Gastrocnemius medialis (tissue), 4 donors: ENCODE measurements around the gene FAM236A. TPM values are rescaled to one million over a fixed set of nuclear protein-coding genes. Genes with fewer than 3 reads are reported as not detected.
"Not testable (repeated sequence)": the region's sequence is repeated elsewhere in the genome, so short reads cannot be mapped to it uniquely, and the experiment has no call there.

ENCODE experiments used
- ATAC-seq, 2 donors: fragments of 150-250 bp; one replicate each; pipeline ENCODE4 v1.9.1; 2016
- DNase-seq, 2 donors: peaks; one replicate each; pipeline ENCODE4 v3.0.0-alpha.2; 2019
- H3K27ac ChIP-seq, 4 donors: fragments of 200-600 bp; sonication (generic); 1 replicate in 1 of 4; 2 replicates in 3 of 4; pipeline ENCODE4 v1.5.1; 2016 to 2018; ENCODE audit warnings: mild to moderate bottlenecking in 2 of 4, moderate library complexity in 1 of 4
- H3K27me3 ChIP-seq, 3 donors: fragments of 200-600 bp; sonication (generic) in 2 of 3; 1 replicate in 1 of 3; 2 replicates in 2 of 3; pipeline versions ENCODE4 v1.5.1 to v1.6.0; 2016 to 2019; ENCODE audit warnings: mild to moderate bottlenecking in 1 of 3, moderate library complexity in 1 of 3
- H3K36me3 ChIP-seq, 2 donors: fragments of 200-600 bp; sonication (generic) in 1 of 2; one replicate each; pipeline ENCODE4 v1.5.1; 2017 to 2018
- H3K4me1 ChIP-seq, 2 donors: fragments of 200-600 bp; sonication (generic) in 1 of 2; one replicate each; pipeline ENCODE4 v1.5.1; 2016 to 2017; ENCODE audit warnings: mild to moderate bottlenecking in 2 of 2
- H3K4me3 ChIP-seq, 4 donors: fragments of 200-600 bp; sonication (generic) in 3 of 4; 1 replicate in 1 of 4; 2 replicates in 3 of 4; pipeline ENCODE4 v1.5.1; 2016 to 2019; ENCODE audit warnings: mild to moderate bottlenecking in 2 of 4
- H3K9me3 ChIP-seq, 3 donors: fragments of 200-600 bp; sonication (generic) in 2 of 3; 1 replicate in 1 of 3; 2 replicates in 2 of 3; pipeline ENCODE4 v1.5.1; 2016 to 2019
- in situ Hi-C, 4 donors: fragments of 200-750 bp; cut with MboI; loops; one replicate each; pipeline versions ENCODE4 v1.15.0 to v1.8.0; 2017; ENCODE audit warnings: low sequenced_read_pairs in 4 of 4
- intact Hi-C: fragments of 100-400 bp; cut with DNase I; formaldehyde crosslinking; loops from one replicate; pipeline ENCODE4 v1.15.1; 2023; ENCODE audit warnings: low total_unique reads
- total RNA-seq, 4 donors: library from RNA; depleted of rRNA; stranded (reverse); fragments of >200 nt; gene quantifications; one replicate each; pipeline versions ENCODE4 v1.1.0 to v1.2.3, GENCODE V29; 2016

Gene FAM236A
- not detected for total RNA-seq

DNA sequence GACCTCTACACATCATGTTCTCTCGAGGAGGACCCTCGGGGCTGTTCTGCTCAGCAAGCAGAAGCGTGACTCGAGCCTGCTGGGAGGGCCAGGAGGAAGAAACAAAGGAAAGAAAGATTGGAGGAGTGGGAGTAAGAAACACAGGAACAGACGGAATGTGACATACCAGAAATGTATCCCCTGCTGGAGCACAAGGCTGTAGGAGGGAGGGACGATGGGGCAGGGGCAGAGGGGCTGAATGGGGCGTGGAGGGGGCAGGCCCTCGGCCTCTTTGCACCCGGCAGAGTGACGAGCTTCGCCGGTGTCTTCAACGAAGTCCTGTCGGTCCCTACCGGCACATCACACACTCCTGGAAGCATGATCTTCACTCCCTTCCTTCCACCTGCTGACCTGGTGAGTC, at the start of gene FAM236A:
Gene FAM236A, plus strand, starts transcription at position 301 of the 400 bp plus-strand sequence. Its CDS starts 57 bp downstream, at position 358.
- H3K9me3 ChIP-seq, H3K4me1 ChIP-seq, H3K27ac ChIP-seq, H3K36me3 ChIP-seq, H3K27me3 ChIP-seq, ATAC-seq, in situ Hi-C loops, DNase-seq, intact Hi-C loops, H3K4me3 ChIP-seq: not testable (repeated sequence)

DNA sequence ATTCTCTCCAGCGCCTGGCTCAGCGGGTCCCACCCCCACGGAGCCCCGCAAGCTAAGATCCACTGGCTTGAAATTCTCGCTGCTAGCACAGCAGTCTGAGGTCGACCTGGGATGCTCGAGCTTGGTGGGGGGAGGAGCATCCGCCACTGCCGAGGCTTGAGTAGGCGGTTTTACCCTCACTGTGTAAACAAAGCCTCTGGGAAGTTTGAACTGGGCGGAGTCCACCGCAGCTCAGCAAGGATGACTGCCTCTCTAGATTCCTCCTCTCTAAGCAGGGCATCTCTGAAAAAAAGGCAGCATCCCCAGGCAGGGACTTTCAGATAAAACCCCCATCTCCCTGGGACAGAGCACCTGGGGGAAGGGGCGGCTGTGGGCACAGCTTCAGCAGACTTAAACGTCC, 48.3 kb upstream of the FAM236A start:
- ATAC-seq, H3K27me3 ChIP-seq, in situ Hi-C loops, H3K36me3 ChIP-seq, H3K4me3 ChIP-seq, DNase-seq, intact Hi-C loops, H3K4me1 ChIP-seq, H3K27ac ChIP-seq, H3K9me3 ChIP-seq: not testable (repeated sequence)

GRCh38 chrX:72912315-72912714, 25.7 kb upstream of the FAM236A start, which contains the start of gene FAM236C:
Gene FAM236C, plus strand, starts transcription at chrX:72912615. Its CDS starts 100 bp downstream, at chrX:72912715.
- H3K36me3 ChIP-seq, H3K9me3 ChIP-seq, H3K4me1 ChIP-seq, DNase-seq, H3K27me3 ChIP-seq, ATAC-seq, H3K4me3 ChIP-seq, in situ Hi-C loops, H3K27ac ChIP-seq, intact Hi-C loops: not testable (repeated sequence)

GRCh38 chrX:72916096-72916495, 21.9 kb upstream of the FAM236A start:
- DNase-seq, in situ Hi-C loops: not testable (repeated sequence)

GRCh38 chrX:72932283-72932682, 5.7 kb upstream of the FAM236A start:
- H3K27ac ChIP-seq, in situ Hi-C loops: not testable (repeated sequence)

More at GRCh38 chrX:72916096-72916495, 21.9 kb upstream of the FAM236A start:
- H3K36me3 ChIP-seq, H3K4me3 ChIP-seq, intact Hi-C loops, H3K27ac ChIP-seq, H3K27me3 ChIP-seq, H3K9me3 ChIP-seq, ATAC-seq, H3K4me1 ChIP-seq: not testable (repeated sequence)

GRCh38 chrX:72936455-72936854, 1.6 kb upstream of the FAM236A start:
- DNase-seq, H3K27me3 ChIP-seq, H3K36me3 ChIP-seq, H3K4me1 ChIP-seq, H3K4me3 ChIP-seq, H3K27ac ChIP-seq, in situ Hi-C loops, H3K9me3 ChIP-seq, intact Hi-C loops, ATAC-seq: not testable (repeated sequence)

More at GRCh38 chrX:72932283-72932682, 5.7 kb upstream of the FAM236A start:
- H3K27me3 ChIP-seq, H3K4me1 ChIP-seq, H3K36me3 ChIP-seq, H3K4me3 ChIP-seq, DNase-seq, intact Hi-C loops, ATAC-seq, H3K9me3 ChIP-seq: not testable (repeated sequence)

- H3K9me3 ChIP-seq, DNase-seq, H3K4me1 ChIP-seq, H3K4me3 ChIP-seq, in situ Hi-C loops, ATAC-seq, intact Hi-C loops, H3K36me3 ChIP-seq, H3K27me3 ChIP-seq, H3K27ac ChIP-seq: not testable (repeated sequence)
These were observed 1.0 kb upstream of the FAM236A start for GRCh38 chrX:72936882-72937455.

DNA sequence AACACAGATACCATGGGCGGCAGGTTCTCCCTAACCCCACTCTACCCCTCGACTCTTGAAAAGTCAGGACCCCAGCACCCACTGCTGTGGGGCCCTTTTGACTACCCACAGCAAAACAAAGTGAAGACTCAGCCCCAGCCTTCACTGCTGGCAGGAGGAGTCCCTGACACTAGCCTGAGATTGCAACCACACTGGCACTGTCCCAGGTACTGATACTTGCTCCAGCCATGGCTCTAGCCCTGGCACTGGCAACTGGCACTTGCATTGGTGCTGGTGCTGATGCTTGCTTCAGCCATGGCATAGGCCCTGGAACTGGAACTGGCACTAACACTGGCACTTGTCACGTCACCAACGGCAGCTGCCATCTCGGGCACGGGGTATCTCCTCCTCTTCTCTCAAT, 4.3 kb downstream of the FAM236A start:
- H3K4me1 ChIP-seq, H3K27me3 ChIP-seq, intact Hi-C loops, ATAC-seq, H3K9me3 ChIP-seq, in situ Hi-C loops, H3K27ac ChIP-seq, H3K4me3 ChIP-seq, DNase-seq, H3K36me3 ChIP-seq: not testable (repeated sequence)

GRCh38 chrX:72943035-72943818, 5.2 kb downstream of the FAM236A start:
- H3K4me1 ChIP-seq, H3K36me3 ChIP-seq, H3K27ac ChIP-seq, H3K27me3 ChIP-seq, intact Hi-C loops, in situ Hi-C loops, ATAC-seq, H3K9me3 ChIP-seq, DNase-seq, H3K4me3 ChIP-seq: not testable (repeated sequence)

GRCh38 chrX:72943819-72944169, 5.8 kb downstream of the FAM236A start, which contains the start of gene DMRTC1:
Gene DMRTC1, minus strand, starts transcription at chrX:72943837. Its CDS starts 68,143 bp downstream, at chrX:72875694.
- H3K36me3 ChIP-seq, H3K27me3 ChIP-seq, in situ Hi-C loops, H3K4me3 ChIP-seq, H3K9me3 ChIP-seq, H3K4me1 ChIP-seq, ATAC-seq, DNase-seq, intact Hi-C loops, H3K27ac ChIP-seq: not testable (repeated sequence)

DNA sequence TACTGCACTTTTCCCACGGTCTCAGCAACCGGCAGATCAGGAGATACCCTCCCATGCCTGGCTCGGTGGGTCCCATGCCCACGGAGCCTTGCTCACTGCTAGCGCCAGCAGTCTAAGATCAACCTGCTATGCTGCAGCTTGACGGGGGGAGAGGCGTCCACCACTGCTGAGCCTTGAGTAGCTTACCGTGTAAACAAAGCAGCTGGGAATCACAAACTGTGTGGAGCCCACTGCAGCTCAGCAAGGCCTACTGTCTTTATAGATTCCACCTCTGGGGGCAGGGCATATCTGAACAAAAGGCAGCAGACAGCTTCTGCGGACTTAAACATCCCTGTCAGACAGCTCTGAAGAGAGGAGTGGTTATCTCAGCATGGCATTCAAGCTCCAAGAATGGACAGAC, 22.0 kb downstream of the FAM236A start:
- DNase-seq, ATAC-seq, H3K4me3 ChIP-seq, in situ Hi-C loops, H3K27me3 ChIP-seq, intact Hi-C loops, H3K9me3 ChIP-seq, H3K27ac ChIP-seq, H3K4me1 ChIP-seq, H3K36me3 ChIP-seq: not testable (repeated sequence)

DNA sequence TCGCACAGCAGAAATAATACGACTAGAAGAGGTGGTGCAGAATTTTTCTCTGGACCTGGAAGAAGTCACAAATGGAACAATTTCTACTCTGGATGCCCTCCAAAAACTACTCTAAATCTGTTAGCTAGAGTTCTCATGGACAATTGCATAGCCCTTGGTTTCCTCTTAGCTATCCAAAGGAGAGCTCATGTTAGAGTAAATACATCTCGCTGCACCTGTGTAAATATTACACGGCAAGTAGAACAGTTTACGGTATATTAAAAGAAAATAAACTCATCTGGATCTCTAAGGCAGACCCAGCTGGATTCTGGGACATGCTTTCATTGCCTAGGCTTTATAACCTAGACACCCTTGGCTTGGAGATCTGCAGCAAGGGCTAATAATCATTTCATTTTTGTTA, 33.9 kb downstream of the FAM236A start:
- H3K4me3 ChIP-seq, intact Hi-C loops, ATAC-seq, DNase-seq, in situ Hi-C loops, H3K4me1 ChIP-seq, H3K9me3 ChIP-seq, H3K27ac ChIP-seq, H3K36me3 ChIP-seq, H3K27me3 ChIP-seq: not testable (repeated sequence)
